NCI-H1694 treated with DMSO at 0.1 percent for 48 hours (cell line): Measurements from ENCODE around the gene PCDHGA7.
"Not testable (repeated sequence)": the region's sequence is repeated elsewhere in the genome, so short reads cannot be mapped to it uniquely, and the experiment has no call there.

Source experiments
- DNase-seq: peaks from one replicate; lab custom pipeline; 2025; lab: John Stamatoyannopoulos, UW

The PCDHGA7 gene

GRCh38 chr5:141430332-141431113 lies 48.0 kb downstream of the PCDHGA7 start, which contains the start of gene PCDHGA12:
Gene PCDHGA12, plus strand, starts transcription at chr5:141430507. Its CDS starts 253 bp downstream, at chr5:141430760.
- DNase-seq: no peak

GRCh38 chr5:141431286-141431685 lies 48.7 kb downstream of the PCDHGA7 start:
- DNase-seq: no peak

- DNase-seq: not testable (repeated sequence)
These were observed 49.8 kb downstream of the PCDHGA7 start for GRCh38 chr5:141432308-141432707.

- DNase-seq: not testable (repeated sequence)
These were observed 50.2 kb downstream of the PCDHGA7 start for GRCh38 chr5:141432726-141433125.

GRCh38 chr5:141434006-141434405 lies 51.5 kb downstream of the PCDHGA7 start:
- no peak for DNase-seq
